GM19099 (cell line): Measurements from ENCODE around the gene NANS.

Experiments used
- POLR2A ChIP-seq: IDR thresholded peaks from 3 replicates; pipeline ENCODE4 v1.6.1; 2011; ENCODE audit warnings: low read depth; ENCODE audit not compliant: insufficient read length; ENCODE audit errors: extremely low read depth

NANS gene

GRCh38 chr9:98024702-98025101, 31.8 kb upstream of the NANS start:
- TF ChIP-seq POLR2A = no peak

DNA sequence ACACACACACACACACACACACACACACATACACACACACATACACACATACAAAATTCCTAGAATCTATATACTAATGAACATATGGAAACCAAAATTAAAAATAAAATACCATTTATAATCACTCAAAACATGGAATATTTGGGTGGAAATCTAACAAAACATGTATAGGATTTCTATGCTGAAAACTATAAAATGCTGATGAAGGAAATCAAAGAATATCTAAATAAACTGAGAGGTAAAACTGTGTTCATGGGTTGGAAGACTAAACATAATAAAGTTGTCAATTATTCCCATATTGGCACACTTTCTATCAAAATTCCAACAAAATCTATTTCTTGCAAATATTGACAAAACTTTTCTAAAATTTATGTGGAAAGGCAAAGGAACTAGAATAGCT, 25.4 kb upstream of the NANS start:
- no peak for TF ChIP-seq POLR2A

DNA sequence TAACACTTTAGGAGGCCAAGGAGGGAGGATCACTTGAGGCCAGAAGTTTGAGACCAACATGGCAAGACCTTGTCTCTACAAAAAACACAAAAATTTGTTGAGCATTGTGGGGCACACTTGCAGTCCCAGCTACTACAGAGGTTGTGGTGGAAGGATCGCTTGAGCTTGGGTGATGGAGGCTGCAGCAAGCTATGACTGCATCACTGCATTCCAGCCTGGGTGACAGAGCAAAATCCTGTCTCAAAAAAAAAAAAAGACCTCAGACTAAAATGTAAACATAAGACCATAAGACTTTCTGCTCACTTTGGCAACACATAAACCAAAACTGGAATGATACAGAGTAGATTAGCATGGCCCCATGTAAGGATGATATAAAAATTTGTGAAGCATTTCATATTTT, 24.6 kb upstream of the NANS start:
- TF ChIP-seq POLR2A = no peak

DNA sequence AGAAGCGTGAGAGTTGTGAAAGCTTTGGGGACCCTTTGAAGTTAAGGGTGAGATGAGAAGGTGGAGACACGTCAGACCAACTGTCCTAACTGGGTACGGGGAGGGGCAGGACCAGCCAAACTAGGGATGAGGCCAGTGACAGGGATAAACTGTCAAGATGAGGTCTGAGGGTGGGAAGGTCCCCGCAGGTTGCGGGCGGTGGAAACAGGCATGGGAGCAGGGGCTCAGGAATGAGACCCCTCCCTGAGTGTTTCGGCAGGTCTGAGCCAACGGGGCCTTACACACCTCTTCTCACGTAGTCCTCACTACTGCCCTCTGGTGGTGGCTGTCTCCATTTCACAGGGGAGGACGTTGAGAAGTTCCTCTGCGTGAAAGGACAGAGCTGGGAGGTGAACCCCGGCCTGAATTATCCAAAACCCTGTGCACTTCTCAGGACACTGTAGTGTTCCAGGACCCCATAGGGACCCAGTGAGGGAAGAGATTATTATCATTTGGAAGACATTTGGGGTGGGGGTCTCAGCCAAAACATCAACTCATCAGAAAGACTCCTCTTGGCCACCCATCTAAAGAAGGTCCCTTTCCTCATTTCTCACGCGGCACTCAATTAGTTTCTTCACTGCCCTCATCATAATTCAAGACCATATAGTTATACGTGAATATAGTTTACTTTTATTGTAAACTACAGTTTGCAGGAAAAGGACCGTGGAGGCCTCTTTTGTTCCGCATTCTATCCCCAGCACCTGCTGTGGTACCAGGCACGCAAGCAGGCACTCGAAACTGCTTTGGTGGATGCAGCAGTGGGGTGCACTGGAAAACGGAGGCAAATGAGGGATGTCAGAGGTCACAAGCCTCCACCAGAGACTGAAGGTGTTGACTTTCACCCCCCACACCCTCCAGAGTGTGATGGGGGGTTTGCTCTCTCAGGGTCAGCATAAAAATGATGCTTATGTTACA, 21.7 kb upstream of the NANS start:
- TF ChIP-seq POLR2A = no peak

DNA sequence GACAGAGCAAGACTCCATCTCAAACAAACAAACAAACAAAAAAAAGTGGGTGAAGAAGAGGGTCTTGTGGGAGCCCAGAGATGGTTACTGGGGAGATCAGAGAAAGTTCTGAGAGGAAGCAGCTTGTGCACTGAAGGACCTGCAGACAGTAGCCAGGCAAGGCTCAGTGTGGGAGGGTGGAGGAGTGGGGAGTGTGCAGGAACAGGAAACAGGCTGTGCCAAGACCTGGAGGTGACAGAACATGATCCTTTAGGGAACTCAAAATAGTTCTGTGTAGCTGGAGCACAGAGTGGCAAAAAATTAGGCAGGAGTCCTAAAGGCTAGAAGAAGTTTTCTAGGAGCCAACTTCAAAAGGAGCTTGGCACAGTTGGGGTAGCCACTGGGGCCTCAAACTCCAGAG, 19.2 kb upstream of the NANS start:
- TF ChIP-seq POLR2A = no peak

- TF ChIP-seq POLR2A = no peak
These were observed 17.6 kb upstream of the NANS start for GRCh38 chr9:98038958-98039357.

GRCh38 chr9:98039607-98040017, 16.9 kb upstream of the NANS start:
- TF ChIP-seq POLR2A = no peak

- no peak for TF ChIP-seq POLR2A
These were observed 16.3 kb upstream of the NANS start for GRCh38 chr9:98040212-98040611.

DNA sequence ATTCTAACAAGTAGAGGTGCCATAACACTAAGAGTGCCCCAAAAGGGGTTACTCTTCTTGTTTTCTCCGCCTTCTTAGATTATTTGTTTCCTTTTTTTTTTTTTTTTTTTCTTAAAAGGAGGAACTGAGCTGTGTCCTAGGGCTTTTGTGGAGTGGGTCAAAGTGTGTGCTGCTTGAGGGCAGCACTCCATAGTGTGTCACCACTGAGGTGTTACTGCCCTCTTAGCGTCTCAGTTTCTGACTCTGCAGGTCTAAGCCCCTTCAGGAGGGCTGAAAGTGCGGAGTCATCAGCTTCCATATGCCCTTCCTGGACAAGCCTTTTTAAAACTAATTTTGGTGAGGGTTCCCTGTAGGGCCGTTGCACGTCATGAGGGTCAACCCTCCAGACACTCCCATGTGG, 12.6 kb upstream of the NANS start:
- no peak for TF ChIP-seq POLR2A

DNA sequence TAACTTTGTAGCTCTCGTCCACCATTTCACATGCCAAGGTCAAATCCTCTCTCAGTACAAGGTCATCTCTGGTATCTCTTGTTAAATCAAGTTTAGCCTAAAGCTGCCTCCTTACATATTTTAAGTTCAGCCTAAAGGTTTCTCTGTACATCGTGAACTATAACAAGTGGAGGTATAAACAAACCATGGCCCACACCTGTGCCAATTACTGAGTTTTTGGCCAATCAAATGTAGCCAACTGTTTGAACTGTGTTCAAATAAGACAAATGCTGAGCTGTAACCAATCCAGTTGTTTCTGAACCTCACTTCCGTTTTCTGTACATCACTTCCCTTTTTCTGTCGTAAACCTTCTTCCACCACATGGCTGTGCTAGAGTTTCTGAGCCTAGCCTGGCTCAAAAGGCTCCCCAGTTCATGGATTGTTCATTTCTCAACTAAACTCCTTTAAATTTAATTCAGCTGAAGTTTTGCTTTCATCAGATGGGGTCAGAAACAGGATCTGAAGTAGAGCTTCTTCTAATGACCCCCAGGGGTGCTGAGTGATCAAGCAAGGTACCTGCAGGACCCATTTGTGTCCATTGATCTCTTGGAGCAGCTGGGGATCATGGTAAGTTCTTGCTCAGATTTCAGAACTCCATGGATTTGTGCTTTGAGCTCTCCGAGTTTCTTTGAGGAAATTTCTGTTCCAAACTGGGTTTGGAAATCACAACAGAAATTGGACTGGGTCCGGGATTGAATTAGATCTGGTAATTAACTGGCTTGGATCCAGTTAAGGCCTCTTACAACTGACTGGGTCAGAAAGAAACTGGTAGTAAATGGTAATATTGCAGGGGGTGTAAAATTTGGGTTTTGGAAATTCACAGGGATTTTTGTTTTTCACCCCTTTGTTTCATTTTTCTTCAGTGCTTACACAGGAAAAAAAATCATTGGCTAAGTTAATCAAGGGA, 11.0 kb upstream of the NANS start:
- TF ChIP-seq POLR2A = peak; percentile 48

DNA sequence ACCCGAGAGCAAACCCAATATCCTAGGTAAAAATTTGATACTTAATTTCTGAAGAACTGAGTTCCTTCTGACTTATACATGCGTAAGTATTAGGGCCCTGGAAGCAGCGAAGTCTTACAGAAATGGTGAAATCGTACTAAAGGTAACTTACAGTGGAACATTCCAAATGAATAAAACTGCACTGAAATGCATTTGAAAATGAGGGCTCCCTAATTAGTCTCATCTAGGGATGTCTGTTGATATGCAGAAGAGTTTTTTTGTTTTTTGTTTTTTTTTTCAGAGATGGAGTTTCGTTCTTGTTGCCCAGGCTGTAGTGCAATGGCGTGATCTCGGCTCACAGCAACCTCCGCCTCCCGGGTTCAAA, 10.4 kb upstream of the NANS start:
- no peak for TF ChIP-seq POLR2A

- no peak for TF ChIP-seq POLR2A
These were observed 9.5 kb upstream of the NANS start for GRCh38 chr9:98047002-98047401.

- no peak for TF ChIP-seq POLR2A
These were observed 7.1 kb upstream of the NANS start for GRCh38 chr9:98049288-98050072.

GRCh38 chr9:98050351-98050750, 6.2 kb upstream of the NANS start:
- no peak for TF ChIP-seq POLR2A
